HepG2 (cell line): ENCODE measurements around the gene EPB41L1.

Source experiments
- BCLAF1 ChIP-seq: fragments of 450-650 bp; IDR thresholded peaks from 2 replicates; pipeline ENCODE4 v1.6.1; 2017; ENCODE audit warnings: mild to moderate bottlenecking
- MLX ChIP-seq: IDR thresholded peaks from 2 replicates; pipeline ENCODE4 v1.6.1; 2016

GRCh38 chr20:36155991-36156390 lies 1.5 kb downstream of the EPB41L1 start:
- TF ChIP-seq BCLAF1 = no peak
- TF ChIP-seq MLX = no peak
